Endometrium (tissue), 2 donors: ENCODE measurements around the gene SARDH.

Source experiments
- FAIRE-seq: peaks from 2 replicates; lab custom pipeline; 2012; peaks lifted over from hg19 to GRCh38; lab: Jason Lieb, UNC
- donor health status: control.
- donor health status: control.

Gene SARDH

DNA sequence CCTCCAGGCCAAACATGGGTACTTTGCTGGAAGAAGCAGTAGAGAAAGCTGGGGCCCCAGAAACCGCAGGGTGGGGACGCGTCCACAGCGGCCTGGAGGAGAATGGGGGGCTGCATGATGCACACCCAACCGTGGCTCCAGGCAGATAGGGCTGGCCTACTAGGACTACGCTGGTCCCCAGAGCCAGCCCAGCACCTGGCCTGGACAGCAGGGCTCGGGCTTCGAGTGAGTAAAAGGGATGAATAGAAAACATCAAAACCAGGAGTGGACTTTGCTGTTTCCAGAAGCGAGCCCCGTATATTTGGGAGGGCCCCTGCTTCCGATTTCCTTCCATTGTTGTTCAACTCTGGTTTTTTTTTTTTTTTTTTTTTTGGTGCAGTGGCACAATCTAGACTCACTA is 71.3 kb downstream of the SARDH start:
- FAIRE-seq = no peak

DNA sequence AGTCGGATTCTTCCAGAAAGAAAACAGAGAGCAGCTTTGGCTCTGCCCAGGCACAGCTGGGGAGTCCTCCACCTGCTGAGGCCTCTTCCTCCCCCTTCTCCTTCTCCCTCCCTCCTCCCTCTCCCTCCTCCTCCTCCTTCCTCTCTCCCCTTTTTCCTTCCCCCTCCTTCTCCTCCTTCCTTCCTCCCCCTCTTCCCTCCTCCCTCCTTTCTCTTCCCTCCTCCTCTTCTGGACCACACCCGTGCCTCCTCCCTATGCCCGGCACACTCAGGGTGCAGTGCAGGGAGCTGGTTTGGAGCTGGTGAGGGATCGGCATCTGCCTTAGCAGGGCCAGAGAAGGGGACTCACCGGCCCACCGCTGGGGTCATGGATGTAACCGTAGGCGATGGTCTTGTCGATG is 71.8 kb downstream of the SARDH start:
- no peak for FAIRE-seq

DNA sequence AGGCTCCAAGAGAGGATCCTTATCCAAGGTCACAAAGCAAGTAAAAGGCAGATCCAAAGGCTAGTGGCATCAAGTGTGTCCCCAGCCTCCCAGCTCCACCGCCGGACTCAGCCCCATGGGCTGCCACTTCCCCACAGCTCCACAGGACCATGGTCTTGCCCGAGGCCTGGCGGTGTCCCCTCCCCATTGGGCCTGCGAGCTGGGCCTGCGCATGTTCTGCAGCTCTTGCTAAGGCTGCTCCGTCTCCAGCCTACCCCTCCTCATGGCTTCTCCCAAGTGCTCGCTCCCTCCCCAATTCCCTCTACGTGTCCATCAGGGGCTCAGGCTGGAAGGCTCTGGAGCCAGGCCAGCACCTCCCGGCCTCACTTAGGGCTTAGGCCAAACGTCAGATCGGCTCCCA is 72.6 kb downstream of the SARDH start:
- FAIRE-seq = no peak

DNA sequence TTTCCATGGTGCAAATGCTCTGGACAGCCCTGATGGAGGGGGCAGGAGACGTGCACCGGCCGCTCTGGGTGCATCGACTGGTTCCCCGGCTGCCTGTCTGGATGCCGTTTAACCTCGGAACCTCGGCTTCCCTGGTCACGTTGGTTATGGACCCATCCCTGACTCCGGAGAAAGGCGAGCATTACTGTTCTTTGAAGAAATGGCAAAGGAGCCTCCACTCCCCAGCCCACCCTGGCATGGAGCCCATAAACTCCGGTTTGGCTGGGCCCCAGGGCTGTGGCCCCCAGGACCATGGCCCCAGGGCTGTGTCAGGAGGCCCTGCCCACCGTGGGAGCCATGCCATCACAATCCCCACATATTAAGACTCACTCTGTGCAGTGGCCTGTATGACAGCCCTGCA is 73.1 kb downstream of the SARDH start:
- FAIRE-seq = no peak

DNA sequence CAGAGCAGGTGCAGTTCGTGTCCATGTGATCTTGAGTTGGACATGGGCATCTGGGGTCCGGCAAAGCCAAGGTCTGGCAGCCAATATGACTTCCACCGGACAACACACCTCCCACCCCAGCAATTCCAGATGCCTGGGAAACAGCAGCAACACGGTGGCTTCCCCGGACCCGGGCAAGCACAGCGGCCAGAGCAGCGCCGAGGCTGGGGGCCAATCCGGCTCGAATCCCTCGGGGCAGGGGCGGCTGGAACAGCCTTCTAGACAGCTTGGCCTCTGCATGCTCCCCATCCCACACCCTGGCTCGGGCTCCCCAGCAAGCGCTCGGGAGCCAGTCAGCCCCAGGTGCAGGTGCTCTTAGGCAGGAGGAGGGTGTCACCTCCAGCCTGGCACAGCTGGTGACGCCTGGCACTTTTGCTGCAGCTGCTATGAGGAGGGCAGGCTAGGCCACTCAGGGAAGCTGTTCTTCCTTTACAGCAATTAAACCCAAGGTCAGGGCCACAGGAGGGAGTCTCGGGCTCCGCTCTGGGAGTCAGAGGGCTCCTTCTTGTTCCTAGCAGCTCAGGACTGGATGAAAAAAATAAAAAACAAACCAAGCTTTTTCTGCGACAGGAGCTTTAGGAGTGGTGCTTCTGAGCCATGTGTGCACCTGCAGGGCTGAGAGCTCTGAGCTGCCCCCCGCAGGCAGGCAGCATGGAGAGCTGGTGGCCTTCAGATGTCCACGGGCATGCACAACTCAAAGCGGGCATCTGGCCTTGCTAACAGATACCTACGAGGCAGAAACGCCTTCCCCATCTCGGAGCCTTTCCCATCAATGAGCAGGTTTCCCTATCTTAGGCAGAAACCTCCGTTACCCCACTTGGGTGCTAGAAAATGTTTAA is 73.7 kb downstream of the SARDH start:
- no peak for FAIRE-seq

DNA sequence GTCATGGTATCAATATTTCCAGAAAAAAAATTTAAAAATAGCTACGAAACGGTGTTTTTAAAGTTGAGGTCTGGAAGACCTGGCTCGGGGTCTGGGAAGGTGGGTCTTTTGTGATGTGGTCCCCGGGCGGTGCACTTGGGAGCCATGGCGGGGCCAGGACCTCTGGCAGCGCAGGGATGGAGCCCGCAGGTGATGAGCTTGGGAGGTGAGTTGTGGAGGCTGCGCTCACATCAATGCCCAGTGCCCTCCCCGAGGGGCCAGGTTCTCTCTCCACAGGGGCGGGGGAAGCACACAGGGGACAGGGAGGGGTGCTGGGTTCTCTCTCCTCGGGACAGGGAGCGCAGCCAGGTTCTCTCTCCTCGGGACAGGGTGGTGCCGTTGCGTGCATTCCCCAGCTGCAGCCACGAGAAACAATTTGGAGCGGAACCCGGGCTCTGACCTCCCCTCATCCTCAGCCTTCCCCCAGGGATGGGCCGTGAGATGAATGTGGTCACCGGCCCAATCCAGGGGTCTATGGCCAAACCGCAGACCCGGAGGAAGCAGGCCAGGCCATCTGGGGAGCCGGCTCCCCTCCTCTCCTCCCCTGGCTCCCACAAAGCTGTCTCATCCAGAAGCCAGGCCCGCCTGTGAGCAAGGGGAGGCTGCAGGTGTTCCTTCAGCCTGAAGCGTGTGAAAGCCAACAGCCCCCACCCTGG is 76.2 kb downstream of the SARDH start:
- no peak for FAIRE-seq

DNA sequence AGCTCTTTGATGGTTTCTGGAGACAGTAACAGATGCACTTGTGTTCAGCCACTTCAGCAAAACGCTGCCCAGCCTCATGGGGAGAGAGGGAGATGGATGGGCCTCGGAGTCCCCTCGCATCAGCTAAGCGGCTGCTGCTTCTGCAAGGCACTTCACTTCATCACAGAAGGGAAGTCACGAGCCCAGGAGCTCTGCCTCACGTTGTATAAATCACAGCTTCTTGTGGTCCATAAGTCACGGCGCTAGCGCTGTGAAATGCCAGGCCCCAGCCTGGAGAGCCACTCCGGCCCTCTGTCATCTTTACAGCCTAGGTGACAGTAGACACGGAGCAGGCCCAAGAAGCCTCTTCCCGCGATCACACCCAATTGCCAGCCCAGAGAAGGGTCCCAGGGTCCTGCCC is 78.6 kb downstream of the SARDH start:
- no peak for FAIRE-seq

DNA sequence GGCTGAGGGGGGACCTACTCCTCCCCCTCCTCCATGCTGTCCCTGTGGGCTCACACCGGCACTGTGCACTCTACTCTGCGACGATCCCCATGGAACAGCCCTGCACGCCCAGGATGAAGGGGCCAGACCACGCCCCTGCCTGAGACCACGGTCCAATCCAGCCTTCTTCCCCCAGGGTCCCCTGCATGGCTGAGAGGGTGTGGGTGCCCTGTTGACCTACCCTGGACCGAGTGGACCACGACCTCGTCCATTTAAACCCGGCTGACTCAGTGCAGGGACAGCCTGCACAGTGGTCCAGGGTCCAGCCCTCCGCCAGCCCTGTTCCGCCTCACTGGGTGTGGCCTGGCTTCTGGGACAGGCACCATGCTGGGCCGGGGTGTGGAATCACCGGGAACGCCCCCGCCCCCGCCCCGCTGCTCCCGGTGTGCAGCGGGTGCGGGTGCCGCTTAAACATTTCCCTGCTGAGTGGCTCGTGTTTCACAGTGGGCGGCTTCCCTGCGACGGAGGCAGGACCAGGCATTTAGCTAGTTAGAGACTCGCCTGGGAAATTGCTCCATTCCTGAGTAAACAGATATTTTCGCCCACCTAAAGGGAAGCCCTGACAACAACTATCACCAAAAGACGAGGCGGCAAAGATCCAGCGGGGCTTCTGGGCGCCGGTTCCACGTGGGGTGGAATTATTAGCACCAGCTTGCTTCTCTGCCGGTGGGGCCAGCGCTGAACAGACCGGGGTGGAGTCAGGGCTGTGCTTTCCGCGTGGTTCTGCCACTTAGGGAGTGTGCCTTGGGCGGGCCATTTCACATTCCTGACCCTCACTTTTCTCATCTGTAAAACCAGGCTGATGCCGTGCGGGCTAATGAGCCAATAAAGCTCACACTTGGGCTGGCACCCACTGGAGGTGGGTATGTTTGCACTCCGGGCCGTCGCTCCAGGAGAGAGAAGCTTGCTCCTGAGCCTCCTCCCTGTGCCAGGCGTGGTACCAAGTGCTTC is 79.4 kb downstream of the SARDH start:
- FAIRE-seq = no peak

DNA sequence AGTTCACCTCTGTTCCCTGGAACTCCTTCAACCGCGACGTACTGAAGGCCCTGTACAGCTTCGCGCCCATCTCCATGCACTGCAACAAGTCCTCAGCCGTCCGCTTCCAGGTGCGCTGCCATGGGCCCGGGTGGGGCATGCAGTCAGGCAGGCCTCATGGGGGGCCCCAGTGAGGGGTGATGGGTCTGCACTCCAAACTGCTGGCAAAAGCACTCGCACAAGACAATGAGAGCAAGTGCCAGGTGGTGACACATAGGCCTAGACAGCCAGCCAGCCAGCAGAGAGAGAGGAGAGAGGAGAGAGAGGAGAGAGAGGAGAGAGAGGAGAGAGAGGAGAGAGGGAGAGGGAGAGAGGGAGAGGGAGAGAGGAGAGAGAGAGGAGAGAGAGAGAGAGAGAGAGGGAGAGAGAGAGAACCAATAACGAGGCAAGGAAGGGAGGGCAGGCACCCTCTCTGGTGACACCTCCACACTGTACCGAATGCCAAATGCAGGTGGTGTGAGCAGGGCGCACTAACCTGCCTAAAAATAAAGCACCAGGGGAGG is 81.0 kb downstream of the SARDH start:
- FAIRE-seq = no peak

DNA sequence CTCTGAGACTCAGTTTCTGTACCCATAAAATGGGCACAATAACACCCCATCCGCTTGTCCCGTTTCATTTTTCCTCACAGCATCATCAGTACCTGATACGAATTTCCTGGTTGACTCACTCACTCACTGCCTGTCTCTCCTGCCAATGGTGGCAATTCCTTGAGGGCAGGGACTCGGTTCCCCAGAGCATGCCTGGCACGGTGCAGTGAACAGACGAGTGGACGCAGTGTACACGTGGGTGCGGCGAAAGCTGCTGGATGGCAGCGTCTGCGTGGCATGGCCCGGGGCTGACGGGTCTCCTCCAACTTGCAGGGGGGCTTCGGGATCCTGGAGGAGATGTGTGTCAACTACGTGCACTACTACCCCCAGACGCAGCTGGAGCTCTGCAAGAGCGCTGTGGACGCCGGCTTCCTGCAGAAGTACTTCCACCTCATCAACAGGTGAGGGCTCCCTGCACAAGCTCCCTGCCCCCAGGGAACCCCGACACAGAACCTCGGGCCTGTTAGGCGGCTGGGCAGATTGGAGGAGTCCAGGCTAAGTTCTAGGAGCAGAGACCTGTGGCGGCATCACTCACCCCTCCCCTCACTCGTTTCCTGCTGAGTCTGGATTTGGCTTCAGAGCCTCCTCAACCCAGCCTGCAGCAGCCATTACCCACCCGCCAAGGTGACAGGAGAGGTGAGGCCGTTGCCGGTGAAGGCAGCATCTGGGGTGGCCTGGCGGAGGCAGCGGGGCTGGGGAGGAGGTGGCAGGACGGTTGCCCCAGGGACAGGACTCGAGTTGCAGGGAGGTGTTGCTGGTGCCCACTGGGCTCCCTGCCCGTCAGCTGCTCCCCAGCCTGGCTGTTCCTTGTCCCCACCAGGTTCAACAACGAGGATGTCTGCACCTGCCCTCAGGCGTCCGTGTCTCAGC is 81.7 kb downstream of the SARDH start:
- FAIRE-seq = no peak

DNA sequence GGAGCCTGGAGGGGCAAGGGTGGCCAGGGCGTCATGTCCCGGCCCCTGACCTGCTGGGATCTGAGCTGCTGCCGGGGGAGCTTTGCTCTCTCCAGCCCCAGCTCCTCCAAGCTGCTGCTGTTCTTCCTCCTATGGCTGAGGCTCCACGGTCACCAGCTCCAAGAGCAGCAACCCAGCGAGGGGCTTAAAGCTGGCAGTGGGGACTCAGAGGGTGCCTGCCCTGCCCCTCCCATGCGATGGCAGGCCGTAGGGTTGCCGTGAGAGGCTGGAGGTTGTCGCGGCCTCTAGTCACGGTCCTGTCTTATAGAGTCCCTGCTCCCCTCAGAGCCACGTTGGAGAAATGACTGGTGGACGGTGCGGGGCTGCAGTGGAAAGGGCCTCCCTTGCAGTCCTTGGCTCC is 82.5 kb downstream of the SARDH start:
- FAIRE-seq = no peak

DNA sequence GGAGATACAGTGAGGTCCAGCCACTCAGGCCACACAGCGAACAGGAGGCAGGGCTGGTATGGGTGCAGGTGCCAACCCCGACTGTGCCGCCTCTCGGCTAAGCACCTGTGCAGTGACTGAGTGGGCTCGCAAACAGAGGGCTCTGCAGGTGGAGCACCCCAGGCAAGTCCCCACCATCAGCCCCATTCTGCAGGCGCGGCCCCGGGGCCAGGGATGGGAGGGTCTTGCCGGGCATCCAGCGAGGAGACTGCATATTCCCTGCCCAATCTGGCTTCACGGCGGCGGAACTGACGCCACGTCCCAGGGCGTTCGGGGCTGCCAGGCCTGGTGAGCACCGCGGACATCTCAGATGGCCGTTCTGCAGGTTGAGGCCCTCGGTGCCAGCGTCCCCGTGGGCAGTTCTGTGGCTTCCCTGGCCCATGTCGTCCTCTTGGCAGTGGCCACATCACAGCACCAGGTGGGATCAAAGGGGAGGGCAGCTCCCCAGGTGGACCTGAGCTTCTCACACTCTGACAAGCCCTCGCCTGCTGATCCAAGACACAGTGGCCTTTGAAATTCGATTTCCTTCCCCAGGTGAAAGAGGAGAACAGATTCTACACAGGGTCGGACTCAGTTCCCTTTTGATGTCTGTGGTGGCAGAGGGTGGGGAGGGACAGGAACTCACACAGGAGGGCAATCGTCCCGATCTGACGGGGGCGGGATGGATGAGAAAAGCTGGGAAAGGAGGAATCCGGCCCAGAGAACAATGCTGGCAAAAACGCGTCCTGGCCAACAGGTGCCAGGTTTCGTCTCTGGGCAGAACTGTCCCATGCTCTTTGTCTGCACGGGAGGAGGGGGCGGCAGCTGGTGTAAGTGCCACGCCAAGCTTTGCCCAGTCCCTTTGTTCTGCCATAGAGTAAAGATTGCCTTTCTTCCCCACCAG is 83.2 kb downstream of the SARDH start:
- no peak for FAIRE-seq

DNA sequence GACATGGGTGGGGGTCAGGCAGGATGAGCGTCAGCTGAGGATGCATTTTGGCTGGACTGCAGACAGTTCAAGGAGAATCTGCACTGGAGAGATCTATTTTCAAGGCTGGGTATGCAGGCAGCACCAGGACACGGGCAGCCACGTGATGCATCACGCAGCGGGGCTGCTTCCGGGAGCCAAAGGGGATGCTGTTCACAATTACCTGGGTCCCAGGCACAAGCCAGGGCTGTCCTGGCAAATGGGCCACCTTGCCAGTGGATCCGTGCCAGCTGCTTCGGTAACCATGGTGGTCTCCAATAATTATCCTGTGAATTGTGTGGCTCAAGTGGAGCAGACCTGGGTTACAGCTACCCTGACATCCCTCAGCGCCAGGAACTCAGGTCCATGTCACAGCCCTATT is 84.5 kb downstream of the SARDH start:
- no peak for FAIRE-seq

DNA sequence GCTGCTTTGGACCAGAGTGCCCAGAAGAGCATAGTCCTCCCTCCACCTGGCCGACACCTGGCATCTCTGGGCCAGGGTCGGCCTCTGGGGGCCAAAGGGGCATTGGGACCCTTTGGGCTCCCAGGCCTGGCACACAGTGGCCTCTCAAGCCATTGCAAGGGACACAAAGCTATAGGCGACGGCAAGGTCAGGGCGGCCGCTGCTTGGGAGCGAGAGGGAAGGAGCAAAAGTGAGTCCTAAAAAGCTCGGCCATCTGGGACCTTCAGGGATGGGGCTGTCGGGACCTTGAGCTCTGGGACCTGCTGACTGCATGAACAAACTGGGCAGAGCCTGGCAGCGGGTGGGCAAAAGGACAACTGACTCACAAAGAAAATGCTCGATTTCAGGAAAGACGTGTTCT is 88.1 kb downstream of the SARDH start:
- no peak for FAIRE-seq

DNA sequence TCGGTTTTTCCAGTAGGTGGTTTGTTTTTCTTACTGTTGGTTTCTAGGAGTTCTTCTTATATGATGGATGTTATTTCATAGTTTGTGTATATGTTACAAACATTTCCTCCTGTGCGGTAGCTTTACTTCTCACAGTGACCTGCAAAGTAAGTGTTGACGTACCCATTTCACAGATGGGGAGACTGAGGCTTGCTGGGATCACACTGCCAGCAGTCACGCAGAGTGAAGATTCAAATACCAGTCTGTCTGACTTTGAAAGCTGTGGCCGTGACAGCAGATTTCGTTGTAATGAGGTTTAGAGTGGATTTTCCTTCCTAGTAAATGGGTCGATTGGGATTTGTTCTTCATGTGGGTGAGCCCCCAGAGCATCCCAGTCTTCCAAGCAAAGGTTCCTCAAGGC is 89.0 kb downstream of the SARDH start:
- FAIRE-seq = no peak

DNA sequence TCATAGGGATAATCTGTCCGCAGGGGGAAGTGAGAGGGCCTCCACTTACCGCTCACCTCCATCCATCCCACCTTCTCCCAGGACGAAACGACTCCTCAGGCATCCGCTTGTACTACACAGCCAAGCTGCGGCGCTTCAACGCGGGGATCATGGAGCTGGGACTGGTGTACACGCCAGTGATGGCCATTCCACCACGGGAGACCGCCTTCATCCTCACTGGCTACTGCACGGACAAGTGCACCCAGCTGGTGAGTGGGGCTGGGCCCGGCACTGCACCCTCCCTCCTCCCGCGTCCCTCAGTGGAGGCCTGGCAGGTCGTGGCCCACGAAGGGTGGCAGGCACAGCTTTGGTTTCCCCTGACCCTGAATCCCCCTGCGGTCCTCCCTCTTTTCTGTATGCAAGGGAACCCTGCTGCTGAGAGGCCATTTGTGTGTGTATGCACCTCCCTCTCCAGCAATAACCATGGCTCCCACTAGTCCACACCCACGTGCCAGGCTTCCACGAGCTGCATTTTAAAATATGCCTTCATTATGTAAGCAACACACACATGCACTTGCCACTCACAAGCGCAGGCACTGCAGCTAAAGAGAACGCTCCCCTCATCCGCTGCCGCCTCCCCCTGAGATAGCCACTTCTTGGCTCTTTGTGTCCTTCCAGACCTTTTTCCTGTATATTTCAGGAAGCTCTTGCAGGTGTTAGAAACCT is 90.2 kb downstream of the SARDH start:
- no peak for FAIRE-seq

DNA sequence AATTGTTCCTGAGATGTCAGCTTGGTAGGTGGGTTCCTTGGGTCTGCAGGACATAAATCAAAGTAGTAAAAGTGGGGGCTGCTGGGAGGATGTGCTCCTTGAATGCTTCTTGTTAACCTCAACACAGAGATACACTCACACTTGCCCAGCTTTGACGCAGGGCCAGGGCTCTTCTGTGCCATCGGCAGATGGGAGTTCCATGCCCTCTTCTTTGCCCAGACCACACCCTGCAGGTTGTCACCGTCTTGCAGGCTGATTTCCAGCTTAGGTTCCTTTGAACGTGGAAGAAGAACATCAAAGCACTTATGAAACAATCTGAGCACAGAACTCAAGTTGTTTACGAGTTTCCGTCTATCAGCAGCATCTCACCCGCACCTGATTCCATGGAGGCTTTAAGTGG is 91.0 kb downstream of the SARDH start:
- no peak for FAIRE-seq

DNA sequence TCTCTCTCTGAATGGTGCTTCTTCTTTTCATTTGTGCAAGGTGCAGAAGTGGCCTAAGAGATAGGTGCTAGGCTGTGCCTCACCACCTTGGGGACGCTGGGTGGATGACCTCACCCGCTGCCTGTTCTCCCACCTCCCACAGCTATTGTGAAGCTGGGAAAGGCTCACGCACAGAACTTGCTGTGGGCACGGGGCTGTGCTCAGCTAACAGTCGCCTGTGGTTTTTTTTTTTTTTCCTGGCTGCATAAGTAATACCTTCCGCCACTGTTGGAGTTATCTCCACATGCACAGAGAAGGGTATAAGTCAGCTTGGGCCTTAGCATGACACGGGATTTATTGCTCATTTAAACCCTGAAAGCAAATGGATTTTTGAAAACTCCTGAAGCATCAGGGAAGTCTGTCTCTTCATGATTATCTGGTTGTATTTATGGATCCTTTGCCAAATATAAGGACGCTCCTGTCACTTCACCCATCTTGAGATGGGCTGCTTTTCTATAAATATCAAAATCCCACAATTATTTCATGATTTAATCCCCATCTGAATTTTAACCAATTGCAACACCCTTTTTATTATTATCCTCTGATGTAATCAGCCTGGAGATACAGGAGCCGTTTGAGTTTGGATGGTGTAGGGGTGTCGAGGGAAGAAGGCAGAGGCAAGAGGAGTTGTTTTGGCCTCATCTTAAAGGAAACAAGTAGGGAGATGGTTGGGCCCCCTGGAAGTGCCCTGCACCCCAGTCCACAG is 93.0 kb downstream of the SARDH start:
- FAIRE-seq = no peak
